ENCODE measurements around the gene COL17A1. TPM values are rescaled to one million over a fixed set of nuclear protein-coding genes. Genes with fewer than 3 reads are reported as not detected.

The COL17A1 gene
- total and polyA plus RNA-seq, 2 experiments from 2014 or later: 1.1 to 1.3 TPM

DNA sequence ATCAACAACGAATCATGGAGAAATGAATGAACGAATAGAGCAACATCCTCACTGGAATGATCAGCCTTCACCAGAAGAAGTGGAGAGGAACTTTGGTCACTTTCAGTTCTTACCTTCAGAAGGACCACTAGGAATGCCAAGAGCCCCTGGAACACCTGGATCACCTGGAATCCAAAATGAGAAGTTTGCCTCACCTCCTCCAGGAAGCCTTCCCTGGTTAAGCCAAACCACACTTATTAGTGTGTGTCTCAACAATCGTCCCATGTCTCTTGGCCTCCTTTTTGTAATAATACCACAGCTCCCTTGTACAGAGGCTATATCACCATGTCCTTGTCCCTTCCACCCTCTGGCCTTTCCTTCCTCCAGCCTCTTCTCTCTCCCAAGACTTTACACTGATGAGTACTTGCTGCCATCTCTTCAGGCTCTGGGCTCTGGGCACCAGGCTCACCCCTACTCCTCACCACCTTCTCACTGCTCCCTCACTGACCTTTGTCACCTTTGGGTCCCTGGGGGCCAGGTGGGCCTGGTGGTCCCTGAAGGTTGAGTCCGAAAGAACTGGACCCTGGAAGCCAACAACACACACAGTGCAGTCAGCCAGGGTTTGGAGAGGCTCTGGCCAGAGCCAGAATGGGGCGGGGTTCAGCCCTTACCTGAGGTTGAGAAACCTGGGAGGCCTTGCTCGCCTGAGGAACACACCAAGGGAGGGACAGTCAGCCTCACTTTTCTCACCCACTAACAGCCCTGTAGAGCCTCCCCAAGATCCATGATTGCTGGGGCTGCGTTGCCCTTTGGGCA is 46.5 kb downstream of the COL17A1 start:
- H3F3A ChIP-seq (replicated peaks; ENCODE audit: low read depth): no peaks in the 10 kb centered on the region
- Mint-ChIP-seq H3K36me3 (ENCODE audit: low read depth) (no peaks in the 10 kb centered on the region; the same call in 2 of the 3 replicates), H3K9me3 (no peaks in the 10 kb centered on the region), H3K4me3 (no peak overlapping the region), H3K27me3 (ENCODE audit: insufficient read depth, low read depth, poor library complexity) (peaks cover 11% of the 10 kb centered on the region), H3K27ac (no peak overlapping the region), H3K4me1 (no peaks in the 10 kb centered on the region; the same call in 2 of the 3 replicates)
- H3K36me3 ChIP-seq (ENCODE audit: insufficient read depth): no peaks in the 10 kb centered on the region
- no peak overlapping the region for H3K4me2 ChIP-seq
- no peak for DNase-seq (ENCODE audit: low spot score)
- H4K20me1 ChIP-seq (replicated peaks; ENCODE audit: insufficient read depth): no peaks in the 10 kb centered on the region
- no peak overlapping the region for H3K4me3 ChIP-seq
- no peaks in the 10 kb centered on the region for H3K9me2 ChIP-seq (ENCODE audit: insufficient read depth)
- TF ChIP-seq, protein P1, sequence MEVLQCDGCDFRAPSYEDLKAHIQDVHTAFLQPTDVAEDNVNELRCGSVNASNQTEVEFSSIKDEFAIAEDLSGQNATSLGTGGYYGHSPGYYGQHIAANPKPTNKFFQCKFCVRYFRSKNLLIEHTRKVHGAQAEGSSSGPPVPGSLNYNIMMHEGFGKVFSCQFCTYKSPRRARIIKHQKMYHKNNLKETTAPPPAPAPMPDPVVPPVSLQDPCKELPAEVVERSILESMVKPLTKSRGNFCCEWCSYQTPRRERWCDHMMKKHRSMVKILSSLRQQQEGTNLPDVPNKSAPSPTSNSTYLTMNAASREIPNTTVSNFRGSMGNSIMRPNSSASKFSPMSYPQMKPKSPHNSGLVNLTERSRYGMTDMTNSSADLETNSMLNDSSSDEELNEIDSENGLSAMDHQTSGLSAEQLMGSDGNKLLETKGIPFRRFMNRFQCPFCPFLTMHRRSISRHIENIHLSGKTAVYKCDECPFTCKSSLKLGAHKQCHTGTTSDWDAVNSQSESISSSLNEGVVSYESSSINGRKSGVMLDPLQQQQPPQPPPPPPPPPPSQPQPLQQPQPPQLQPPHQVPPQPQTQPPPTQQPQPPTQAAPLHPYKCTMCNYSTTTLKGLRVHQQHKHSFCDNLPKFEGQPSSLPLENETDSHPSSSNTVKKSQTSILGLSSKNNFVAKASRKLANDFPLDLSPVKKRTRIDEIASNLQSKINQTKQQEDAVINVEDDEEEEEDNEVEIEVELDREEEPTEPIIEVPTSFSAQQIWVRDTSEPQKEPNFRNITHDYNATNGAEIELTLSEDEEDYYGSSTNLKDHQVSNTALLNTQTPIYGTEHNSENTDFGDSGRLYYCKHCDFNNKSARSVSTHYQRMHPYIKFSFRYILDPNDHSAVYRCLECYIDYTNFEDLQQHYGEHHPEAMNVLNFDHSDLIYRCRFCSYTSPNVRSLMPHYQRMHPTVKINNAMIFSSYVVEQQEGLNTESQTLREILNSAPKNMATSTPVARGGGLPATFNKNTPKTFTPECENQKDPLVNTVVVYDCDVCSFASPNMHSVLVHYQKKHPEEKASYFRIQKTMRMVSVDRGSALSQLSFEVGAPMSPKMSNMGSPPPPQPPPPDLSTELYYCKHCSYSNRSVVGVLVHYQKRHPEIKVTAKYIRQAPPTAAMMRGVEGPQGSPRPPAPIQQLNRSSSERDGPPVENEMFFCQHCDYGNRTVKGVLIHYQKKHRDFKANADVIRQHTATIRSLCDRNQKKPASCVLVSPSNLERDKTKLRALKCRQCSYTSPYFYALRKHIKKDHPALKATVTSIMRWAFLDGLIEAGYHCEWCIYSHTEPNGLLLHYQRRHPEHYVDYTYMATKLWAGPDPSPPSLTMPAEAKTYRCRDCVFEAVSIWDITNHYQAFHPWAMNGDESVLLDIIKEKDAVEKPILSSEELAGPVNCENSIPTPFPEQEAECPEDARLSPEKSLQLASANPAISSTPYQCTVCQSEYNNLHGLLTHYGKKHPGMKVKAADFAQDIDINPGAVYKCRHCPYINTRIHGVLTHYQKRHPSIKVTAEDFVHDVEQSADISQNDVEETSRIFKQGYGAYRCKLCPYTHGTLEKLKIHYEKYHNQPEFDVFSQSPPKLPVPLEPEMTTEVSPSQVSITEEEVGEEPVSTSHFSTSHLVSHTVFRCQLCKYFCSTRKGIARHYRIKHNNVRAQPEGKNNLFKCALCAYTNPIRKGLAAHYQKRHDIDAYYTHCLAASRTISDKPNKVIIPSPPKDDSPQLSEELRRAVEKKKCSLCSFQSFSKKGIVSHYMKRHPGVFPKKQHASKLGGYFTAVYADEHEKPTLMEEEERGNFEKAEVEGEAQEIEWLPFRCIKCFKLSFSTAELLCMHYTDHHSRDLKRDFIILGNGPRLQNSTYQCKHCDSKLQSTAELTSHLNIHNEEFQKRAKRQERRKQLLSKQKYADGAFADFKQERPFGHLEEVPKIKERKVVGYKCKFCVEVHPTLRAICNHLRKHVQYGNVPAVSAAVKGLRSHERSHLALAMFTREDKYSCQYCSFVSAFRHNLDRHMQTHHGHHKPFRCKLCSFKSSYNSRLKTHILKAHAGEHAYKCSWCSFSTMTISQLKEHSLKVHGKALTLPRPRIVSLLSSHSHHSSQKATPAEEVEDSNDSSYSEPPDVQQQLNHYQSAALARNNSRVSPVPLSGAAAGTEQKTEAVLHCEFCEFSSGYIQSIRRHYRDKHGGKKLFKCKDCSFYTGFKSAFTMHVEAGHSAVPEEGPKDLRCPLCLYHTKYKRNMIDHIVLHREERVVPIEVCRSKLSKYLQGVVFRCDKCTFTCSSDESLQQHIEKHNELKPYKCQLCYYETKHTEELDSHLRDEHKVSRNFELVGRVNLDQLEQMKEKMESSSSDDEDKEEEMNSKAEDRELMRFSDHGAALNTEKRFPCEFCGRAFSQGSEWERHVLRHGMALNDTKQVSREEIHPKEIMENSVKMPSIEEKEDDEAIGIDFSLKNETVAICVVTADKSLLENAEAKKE (CRISPR knock-in tag; IDR thresholded peaks at IDR 0.05): no peak
- H3K79me2 ChIP-seq (replicated peaks; ENCODE audit: insufficient read depth): no peaks in the 10 kb centered on the region
- H3K27me3 ChIP-seq (ENCODE audit: insufficient read depth): no peaks in the 10 kb centered on the region
- no peak for ATAC-seq
- no peak overlapping the region for H3K27ac ChIP-seq (ENCODE audit: low read depth)
- H3K4me1 ChIP-seq (ENCODE audit: insufficient read depth): no peaks in the 10 kb centered on the region
- no peak overlapping the region for H2AFZ ChIP-seq

DNA sequence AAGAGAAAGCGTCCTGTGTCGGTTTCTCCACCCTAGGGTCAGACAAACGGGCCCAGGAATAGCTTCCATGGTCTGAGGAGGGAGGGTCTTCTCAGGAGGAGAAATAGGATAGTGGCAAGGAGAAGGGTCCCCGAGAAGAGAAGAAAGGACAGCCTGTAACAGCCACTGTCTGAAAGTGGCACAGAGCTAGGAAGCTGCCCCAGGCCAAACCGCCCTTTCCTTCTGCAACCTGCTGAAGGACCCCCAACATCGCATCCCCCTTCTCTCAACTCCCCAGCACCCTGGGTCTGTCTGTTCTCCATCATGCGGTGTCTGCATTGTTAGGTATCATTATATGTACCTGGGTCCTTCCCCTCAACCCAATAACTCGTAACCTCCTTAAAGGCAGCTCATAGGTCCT is 47.1 kb downstream of the COL17A1 start:
- Histone ChIP-seq H3K4me1 (ENCODE audit: insufficient read depth) (no peaks in the 10 kb centered on the region), H3K9me2 (ENCODE audit: insufficient read depth) (no peaks in the 10 kb centered on the region), H3F3A (replicated peaks; ENCODE audit: low read depth) (no peaks in the 10 kb centered on the region), H2AFZ (no peak overlapping the region), H3K27me3 (ENCODE audit: insufficient read depth) (no peaks in the 10 kb centered on the region), H4K20me1 (replicated peaks; ENCODE audit: insufficient read depth) (no peaks in the 10 kb centered on the region), H3K79me2 (replicated peaks; ENCODE audit: insufficient read depth) (no peaks in the 10 kb centered on the region), H3K27ac (ENCODE audit: low read depth) (no peak overlapping the region), H3K4me3 (no peak overlapping the region), H3K4me2 (no peak overlapping the region), H3K36me3 (ENCODE audit: insufficient read depth) (no peaks in the 10 kb centered on the region)
- DNase-seq (ENCODE audit: low spot score): no peak
- Mint-ChIP-seq H3K4me3 (no peak overlapping the region), H3K4me1 (peaks cover 4% of the 10 kb centered on the region), H3K36me3 (ENCODE audit: low read depth) (no peaks in the 10 kb centered on the region; the same call in 2 of the 3 replicates), H3K27me3 (ENCODE audit: insufficient read depth, low read depth, poor library complexity) (peaks cover 13% of the 10 kb centered on the region), H3K27ac (no peak overlapping the region), H3K9me3 (no peaks in the 10 kb centered on the region)
- ATAC-seq: no peak
- TF ChIP-seq STAT1 (IDR thresholded peaks at IDR 0.05; ENCODE audit: unreplicated experiment): no peak
- no peak for TF ChIP-seq POLR2AphosphoS5 (IDR thresholded peaks at IDR 0.05; ENCODE audit: low read depth)
- TF ChIP-seq, protein P2, sequence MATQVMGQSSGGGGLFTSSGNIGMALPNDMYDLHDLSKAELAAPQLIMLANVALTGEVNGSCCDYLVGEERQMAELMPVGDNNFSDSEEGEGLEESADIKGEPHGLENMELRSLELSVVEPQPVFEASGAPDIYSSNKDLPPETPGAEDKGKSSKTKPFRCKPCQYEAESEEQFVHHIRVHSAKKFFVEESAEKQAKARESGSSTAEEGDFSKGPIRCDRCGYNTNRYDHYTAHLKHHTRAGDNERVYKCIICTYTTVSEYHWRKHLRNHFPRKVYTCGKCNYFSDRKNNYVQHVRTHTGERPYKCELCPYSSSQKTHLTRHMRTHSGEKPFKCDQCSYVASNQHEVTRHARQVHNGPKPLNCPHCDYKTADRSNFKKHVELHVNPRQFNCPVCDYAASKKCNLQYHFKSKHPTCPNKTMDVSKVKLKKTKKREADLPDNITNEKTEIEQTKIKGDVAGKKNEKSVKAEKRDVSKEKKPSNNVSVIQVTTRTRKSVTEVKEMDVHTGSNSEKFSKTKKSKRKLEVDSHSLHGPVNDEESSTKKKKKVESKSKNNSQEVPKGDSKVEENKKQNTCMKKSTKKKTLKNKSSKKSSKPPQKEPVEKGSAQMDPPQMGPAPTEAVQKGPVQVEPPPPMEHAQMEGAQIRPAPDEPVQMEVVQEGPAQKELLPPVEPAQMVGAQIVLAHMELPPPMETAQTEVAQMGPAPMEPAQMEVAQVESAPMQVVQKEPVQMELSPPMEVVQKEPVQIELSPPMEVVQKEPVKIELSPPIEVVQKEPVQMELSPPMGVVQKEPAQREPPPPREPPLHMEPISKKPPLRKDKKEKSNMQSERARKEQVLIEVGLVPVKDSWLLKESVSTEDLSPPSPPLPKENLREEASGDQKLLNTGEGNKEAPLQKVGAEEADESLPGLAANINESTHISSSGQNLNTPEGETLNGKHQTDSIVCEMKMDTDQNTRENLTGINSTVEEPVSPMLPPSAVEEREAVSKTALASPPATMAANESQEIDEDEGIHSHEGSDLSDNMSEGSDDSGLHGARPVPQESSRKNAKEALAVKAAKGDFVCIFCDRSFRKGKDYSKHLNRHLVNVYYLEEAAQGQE (IDR thresholded peaks at IDR 0.05; ENCODE audit: unreplicated experiment): no peak
- no peak for TF ChIP-seq NANOG (IDR thresholded peaks at IDR 0.05; ENCODE audit: borderline replicate concordance)
- TF ChIP-seq, protein P3, sequence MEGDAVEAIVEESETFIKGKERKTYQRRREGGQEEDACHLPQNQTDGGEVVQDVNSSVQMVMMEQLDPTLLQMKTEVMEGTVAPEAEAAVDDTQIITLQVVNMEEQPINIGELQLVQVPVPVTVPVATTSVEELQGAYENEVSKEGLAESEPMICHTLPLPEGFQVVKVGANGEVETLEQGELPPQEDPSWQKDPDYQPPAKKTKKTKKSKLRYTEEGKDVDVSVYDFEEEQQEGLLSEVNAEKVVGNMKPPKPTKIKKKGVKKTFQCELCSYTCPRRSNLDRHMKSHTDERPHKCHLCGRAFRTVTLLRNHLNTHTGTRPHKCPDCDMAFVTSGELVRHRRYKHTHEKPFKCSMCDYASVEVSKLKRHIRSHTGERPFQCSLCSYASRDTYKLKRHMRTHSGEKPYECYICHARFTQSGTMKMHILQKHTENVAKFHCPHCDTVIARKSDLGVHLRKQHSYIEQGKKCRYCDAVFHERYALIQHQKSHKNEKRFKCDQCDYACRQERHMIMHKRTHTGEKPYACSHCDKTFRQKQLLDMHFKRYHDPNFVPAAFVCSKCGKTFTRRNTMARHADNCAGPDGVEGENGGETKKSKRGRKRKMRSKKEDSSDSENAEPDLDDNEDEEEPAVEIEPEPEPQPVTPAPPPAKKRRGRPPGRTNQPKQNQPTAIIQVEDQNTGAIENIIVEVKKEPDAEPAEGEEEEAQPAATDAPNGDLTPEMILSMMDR (conservative IDR thresholded peaks at IDR 0.05; ENCODE audit: low read depth in 2 of 2): no peak
- no peak for TF ChIP-seq EZH2phosphoT487 (IDR thresholded peaks at IDR 0.05; ENCODE audit: unreplicated experiment)
- TF ChIP-seq JUNB (IDR thresholded peaks at IDR 0.05; ENCODE audit: unreplicated experiment): no peak
